ENCODE results near the gene DOCK1.

The DOCK1 gene

DNA sequence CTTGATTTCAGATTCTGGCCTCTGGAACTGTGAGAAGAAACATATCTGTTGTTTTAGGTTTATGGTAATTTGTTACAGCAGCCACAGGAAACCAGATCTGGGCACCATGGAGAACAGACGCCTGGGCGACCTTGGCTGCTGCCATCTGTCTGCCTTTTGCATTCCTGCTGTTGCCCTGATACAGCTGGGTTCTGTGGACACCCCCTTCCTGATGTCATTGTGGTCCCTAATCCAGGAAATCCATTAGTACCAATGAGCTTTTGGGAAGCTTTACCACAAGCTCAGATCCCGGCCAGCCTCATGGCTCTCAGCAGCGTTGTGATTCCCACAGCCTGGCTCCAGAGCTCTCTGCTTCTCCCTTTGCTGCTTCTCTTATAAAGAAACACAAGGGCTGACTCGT is 469.7 kb downstream of the DOCK1 start:
- H3K4me3 ChIP-seq (ENCODE audit: low read depth, low read length), result no peak overlapping the region
- TF ChIP-seq, protein P1, sequence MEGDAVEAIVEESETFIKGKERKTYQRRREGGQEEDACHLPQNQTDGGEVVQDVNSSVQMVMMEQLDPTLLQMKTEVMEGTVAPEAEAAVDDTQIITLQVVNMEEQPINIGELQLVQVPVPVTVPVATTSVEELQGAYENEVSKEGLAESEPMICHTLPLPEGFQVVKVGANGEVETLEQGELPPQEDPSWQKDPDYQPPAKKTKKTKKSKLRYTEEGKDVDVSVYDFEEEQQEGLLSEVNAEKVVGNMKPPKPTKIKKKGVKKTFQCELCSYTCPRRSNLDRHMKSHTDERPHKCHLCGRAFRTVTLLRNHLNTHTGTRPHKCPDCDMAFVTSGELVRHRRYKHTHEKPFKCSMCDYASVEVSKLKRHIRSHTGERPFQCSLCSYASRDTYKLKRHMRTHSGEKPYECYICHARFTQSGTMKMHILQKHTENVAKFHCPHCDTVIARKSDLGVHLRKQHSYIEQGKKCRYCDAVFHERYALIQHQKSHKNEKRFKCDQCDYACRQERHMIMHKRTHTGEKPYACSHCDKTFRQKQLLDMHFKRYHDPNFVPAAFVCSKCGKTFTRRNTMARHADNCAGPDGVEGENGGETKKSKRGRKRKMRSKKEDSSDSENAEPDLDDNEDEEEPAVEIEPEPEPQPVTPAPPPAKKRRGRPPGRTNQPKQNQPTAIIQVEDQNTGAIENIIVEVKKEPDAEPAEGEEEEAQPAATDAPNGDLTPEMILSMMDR (IDR thresholded peaks at IDR 0.05; ENCODE audit: low read depth, low read length, missing control alignments), result no peak
- DNase-seq (ENCODE audit: low read depth), result no peak

DNA sequence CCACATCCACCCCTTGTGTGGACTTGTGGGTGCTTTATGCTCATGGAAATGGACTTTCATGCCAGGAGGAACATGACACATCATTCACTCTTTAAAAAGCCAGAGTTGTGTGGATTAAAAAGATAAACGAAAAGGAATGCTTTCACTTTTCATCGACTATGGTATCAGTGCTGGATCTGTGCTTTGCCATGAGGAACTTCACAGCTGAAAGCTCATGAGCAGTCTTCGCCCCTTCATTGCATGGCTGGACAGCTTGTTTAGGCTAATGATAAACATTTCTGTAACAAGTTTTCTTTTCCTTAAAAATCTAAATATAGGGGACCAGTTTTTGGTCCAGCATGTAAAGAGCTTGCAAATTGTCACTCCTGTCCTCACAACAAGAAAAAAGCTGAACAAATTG is 470.2 kb downstream of the DOCK1 start:
- DNase-seq (ENCODE audit: low read depth), result no peak
- TF ChIP-seq, protein P1 (IDR thresholded peaks at IDR 0.05; ENCODE audit: low read depth, low read length, missing control alignments), result no peak
- no peak overlapping the region for H3K4me3 ChIP-seq (ENCODE audit: low read depth, low read length)

DNA sequence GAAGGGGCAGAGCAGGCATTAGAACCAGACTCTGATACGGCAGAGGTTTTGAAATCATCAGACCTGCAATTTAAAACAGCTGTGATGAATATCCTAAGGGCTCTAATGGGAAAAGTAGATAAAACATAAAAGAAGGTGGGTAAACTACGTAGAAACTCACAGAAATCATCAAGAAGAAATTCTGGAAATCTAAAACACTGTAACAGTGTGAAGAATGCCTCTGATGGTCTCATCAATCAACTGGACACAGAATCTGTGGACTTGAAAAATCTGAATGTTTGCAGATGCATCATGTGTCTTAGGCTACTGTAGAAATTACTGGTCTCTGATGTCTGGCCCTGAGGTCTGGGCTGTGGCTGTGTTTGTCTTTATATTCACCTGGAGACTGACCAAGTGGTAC is 470.8 kb downstream of the DOCK1 start:
- no peak overlapping the region for H3K4me3 ChIP-seq (ENCODE audit: low read depth, low read length)
- no peak for DNase-seq (ENCODE audit: low read depth)
- TF ChIP-seq, protein P1 (IDR thresholded peaks at IDR 0.05; ENCODE audit: low read depth, low read length, missing control alignments), result no peak

DNA sequence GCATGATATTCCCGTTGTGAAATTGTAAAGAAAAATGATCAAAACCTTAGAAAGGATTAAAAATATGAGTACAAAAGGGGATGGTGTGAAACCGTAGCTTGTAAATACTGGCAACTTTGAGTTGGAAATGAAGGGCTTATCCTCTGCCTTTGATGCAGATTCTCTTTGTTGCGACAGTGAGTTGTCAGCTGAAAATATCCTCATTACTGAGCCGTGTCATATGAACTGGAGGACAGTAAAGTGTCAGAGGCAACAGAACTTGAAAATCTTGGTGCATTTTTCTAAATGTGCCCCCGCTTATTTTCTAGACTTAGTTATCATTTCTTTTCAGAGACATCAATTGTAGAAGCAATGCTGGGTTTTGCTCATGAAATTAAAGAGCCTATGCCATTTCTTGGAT is 473.4 kb downstream of the DOCK1 start:
- no peak overlapping the region for H3K4me3 ChIP-seq (ENCODE audit: low read depth, low read length)
- TF ChIP-seq, protein P1 (IDR thresholded peaks at IDR 0.05; ENCODE audit: low read depth, low read length, missing control alignments), result no peak

DNA sequence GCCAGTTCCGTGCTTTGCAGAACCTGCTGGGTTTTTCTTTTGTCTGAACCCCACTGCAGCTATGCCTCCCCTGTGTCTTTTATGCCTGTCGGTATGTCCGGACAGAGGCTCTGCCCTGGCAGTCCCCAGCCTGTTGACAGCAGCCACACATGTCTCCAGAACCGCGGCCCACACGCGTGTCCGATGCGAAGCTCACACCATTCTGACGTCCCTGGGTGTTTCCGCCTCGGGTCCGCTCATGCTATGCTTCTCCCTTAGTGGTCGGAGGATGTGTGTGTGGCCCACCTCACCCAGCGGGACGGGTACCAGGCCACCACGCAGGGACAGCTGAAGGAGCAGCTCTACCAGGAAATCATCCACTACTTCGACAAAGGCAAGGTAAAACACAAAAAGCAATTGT is 479.3 kb downstream of the DOCK1 start:
- H3K4me3 ChIP-seq (ENCODE audit: low read depth, low read length), result no peak overlapping the region
- no peak for DNase-seq (ENCODE audit: low read depth)
- TF ChIP-seq, protein P1 (IDR thresholded peaks at IDR 0.05; ENCODE audit: low read depth, low read length, missing control alignments), result no peak

More for the DNA sequence above, 473.4 kb downstream of the DOCK1 start:
- no peak for DNase-seq (ENCODE audit: low read depth)

DNA sequence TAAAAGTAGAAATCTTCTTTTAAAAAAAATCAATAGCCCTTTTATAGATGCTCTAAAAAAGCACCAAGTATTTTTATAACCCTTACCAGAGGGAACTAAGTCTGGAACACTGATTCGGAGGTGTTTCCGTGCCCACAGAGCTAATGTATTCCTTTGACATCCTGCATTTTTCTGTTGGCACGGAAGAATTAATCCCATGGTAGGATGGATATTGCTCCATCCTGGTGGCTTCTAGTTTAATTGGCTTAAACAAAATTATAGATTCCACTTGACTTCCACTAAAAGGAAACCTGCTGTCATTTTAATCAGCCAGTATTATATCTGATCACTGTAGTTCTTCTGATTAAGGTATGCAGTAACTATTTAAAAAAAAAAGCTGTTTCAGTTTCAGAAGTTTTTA is 479.8 kb downstream of the DOCK1 start:
- no peak for DNase-seq (ENCODE audit: low read depth)
- no peak overlapping the region for H3K4me3 ChIP-seq (ENCODE audit: low read depth, low read length)
- TF ChIP-seq, protein P1 (IDR thresholded peaks at IDR 0.05; ENCODE audit: low read depth, low read length, missing control alignments), result no peak

DNA sequence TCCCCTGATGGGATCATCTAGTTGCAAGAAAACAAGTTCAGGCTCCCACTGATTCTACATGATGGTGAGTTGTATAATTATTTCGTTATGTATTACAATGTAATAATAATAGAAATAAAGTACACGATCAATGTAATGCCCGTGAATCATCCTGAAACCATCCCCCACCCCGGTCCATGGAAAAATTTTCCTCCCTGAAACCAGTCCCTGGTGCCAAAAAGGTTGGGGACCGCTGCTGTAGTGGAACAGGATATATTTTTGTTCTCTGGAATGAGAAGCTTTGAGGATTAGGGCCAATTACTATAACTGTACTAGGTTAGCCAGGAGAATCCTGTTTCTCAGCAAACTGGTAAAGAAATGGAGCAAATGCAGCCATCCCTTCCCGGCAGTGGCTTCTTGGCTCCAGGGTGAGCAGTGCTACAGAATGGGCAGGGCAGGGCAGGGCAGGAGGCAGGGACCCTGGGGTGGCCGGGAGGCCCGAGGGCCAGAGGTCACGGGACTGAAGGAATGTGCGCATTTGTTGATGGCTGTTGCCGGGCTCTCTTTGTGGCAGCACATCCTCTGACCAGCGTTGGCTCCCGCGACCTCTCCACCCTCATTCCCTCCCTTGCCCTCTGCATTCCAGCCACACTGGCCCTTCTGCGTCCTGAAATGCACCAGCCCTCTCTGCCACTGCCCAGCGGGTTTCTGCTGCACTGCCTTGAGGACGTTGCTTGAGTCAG is 481.5 kb downstream of the DOCK1 start:
- DNase-seq (ENCODE audit: low read depth), result no peak
- TF ChIP-seq, protein P1 (IDR thresholded peaks at IDR 0.05; ENCODE audit: low read depth, low read length, missing control alignments), result no peak
- no peak overlapping the region for H3K4me3 ChIP-seq (ENCODE audit: low read depth, low read length)
